Adrenal gland (tissue), 12 donors: ENCODE measurements around the gene GZMA. TPM values are rescaled to one million over a fixed set of nuclear protein-coding genes. Genes with fewer than 3 reads are reported as not detected.

Experiments used
- DNase-seq, 7 donors: peaks; one replicate each; pipeline ENCODE4 v3.0.0-alpha.2; 2019 to 2020
- H3K27ac ChIP-seq, 5 donors: fragments of 200-600 bp; sonication (generic) in 4 of 5; 1 replicate in 3 of 5; 2 replicates in 2 of 5; pipeline versions ENCODE4 v1.5.1 to v1.8.0; 2016 to 2020; ENCODE audit warnings: mild to moderate bottlenecking in 1 of 5
- H3K27me3 ChIP-seq: fragments of 200-600 bp; 2 replicates; pipeline ENCODE4 v1.8.0; 2021
- H3K36me3 ChIP-seq, 2 donors: fragments of 200-600 bp; replicated peaks in 1 of 2; 1 replicate in 1 of 2; 2 replicates in 1 of 2; pipeline versions ENCODE4 v1.5.1 to v1.8.0; 2018 to 2022
- H3K4me1 ChIP-seq, 2 donors: fragments of 200-600 bp; replicated peaks in 1 of 2; 1 replicate in 1 of 2; 2 replicates in 1 of 2; pipeline versions ENCODE4 v1.5.1 to v1.8.0; 2018 to 2021
- H3K4me3 ChIP-seq, 4 donors: fragments of 200-600 bp; sonication (generic) in 3 of 4; one replicate each; pipeline ENCODE4 v1.5.1; 2016 to 2018
- H3K9me3 ChIP-seq, 3 donors: fragments of 200-600 bp; sonication (generic) in 1 of 3; replicated peaks in 1 of 3; 1 replicate in 2 of 3; 2 replicates in 1 of 3; pipeline versions ENCODE4 v1.5.1 to v1.8.0; 2016 to 2021
- POLR2A ChIP-seq, 2 donors: fragments of 450-650 bp; IDR thresholded peaks; one replicate each; pipeline ENCODE4 v1.6.1; 2017; ENCODE audit warnings: antibody characterized with exemption in 2 of 2, mild to moderate bottlenecking in 2 of 2, moderate library complexity in 1 of 2
- WGBS, 4 donors: extraction: QIAGEN DNeasy Blood & Tissue Kit in 2 of 4; methylation state at CpG; one replicate each; pipeline versions ENCODE4 v1.1.5 to v1.1.7; 2013 to 2017; 5-methylcytosine and 5-hydroxymethylcytosine counted together
- intact Hi-C, 2 donors: fragments of 100-400 bp; cut with DNase I; formaldehyde crosslinking; loops; one replicate each; pipeline versions ENCODE4 v1.14.1 to v1.15.0; 2022 to 2023
- polyA plus RNA-seq, 3 donors: library from polyadenylated mRNA; stranded (reverse); fragments of 200-250 nt in 2 of 3; fragments of 350-450 nt in 1 of 3; fragmentation: Illumina TruSeq in 1 of 3; extraction: RNeasy Lipid Tissue Mini Kit (QIAGEN cat#74804) in 1 of 3; gene quantifications; one replicate each; pipeline ENCODE4 v1.2.3, GENCODE V29; 2013 to 2014
- total RNA-seq, 9 donors: library from RNA; depleted of rRNA in 4 of 9; stranded (reverse); fragments of >200 nt in 4 of 9; fragments of 120-200 nt in 1 of 9; fragmentation: NEBNext Ultra II Directional in 1 of 9; extraction: Animal tissue kit (Norgen Biotek cat#: 25700) in 1 of 9; gene quantifications; one replicate each; pipeline versions ENCODE4 v1.1.0 to v1.2.4, GENCODE V29; 2013 to 2023
- TF ChIP-seq, protein P1 (sequence below), 6 experiments: fragments of 450-650 bp in 4 of 6; fragments of 200-600 bp in 2 of 6; sonication (generic) in 1 of 6; IDR thresholded peaks; 1 replicate in 5 of 6; 2 replicates in 1 of 6; pipeline versions ENCODE4 v1.5.1 to v1.8.0; 2016 to 2021; ENCODE audit warnings: antibody characterized with exemption in 6 of 6, mild to moderate bottlenecking in 2 of 6, moderate library complexity in 1 of 6
- donor health status: healthy with polysubstance abuse.
- donor health status: Bipolar disorder and iron deficiency.
- donor health status: DM: yes; HTN: yes; CAD: no.
- donor health status: DM: no; HTN: no; CAD: no.
- donor health status: DM: no; HTN: no; CAD: no.
- donor health status: DM: yes; HTN: yes; CAD: no.

Gene GZMA
- total and polyA plus RNA-seq, 12 donors = 0.39 to 9.7 (median 1.9) TPM; not detected in 2

DNA sequence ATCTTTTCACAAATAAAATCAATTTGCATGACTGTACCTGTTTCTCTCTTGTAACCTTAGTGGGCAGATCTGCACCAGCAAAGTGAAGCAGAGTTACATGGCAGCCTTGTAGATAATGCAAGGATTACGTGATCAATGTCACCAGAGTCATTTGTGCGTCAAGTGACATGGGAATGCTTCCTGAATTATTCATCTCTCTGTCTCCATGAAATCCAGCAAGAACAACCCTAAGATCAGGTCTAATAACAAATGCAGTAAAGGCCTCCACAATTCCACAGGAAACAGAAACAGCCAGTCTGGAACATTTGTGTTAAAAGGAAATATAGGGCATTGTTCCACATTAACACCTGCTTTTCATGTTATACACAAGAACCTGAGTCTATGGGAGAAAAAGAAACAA, 7.8 kb downstream of the GZMA start:
- no peaks in the 10 kb centered on the region for H3K36me3 ChIP-seq
- H3K9me3 ChIP-seq = no peaks in the 10 kb centered on the region
- DNase-seq = no peak
- no peaks in the 10 kb centered on the region for H3K4me1 ChIP-seq
- TF ChIP-seq POLR2A (IDR thresholded peaks at IDR 0.05) = no peak
- TF ChIP-seq, protein P1, sequence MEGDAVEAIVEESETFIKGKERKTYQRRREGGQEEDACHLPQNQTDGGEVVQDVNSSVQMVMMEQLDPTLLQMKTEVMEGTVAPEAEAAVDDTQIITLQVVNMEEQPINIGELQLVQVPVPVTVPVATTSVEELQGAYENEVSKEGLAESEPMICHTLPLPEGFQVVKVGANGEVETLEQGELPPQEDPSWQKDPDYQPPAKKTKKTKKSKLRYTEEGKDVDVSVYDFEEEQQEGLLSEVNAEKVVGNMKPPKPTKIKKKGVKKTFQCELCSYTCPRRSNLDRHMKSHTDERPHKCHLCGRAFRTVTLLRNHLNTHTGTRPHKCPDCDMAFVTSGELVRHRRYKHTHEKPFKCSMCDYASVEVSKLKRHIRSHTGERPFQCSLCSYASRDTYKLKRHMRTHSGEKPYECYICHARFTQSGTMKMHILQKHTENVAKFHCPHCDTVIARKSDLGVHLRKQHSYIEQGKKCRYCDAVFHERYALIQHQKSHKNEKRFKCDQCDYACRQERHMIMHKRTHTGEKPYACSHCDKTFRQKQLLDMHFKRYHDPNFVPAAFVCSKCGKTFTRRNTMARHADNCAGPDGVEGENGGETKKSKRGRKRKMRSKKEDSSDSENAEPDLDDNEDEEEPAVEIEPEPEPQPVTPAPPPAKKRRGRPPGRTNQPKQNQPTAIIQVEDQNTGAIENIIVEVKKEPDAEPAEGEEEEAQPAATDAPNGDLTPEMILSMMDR (IDR thresholded peaks at IDR 0.05) = no peak
- peaks cover 3% of the 10 kb centered on the region for H3K27me3 ChIP-seq
- no peak overlapping the region for H3K27ac ChIP-seq
- intact Hi-C loops = no loop called here
- H3K4me3 ChIP-seq = no peak overlapping the region
- 76 to 88% (median 81%) methylated on average over 2 of the region's 2 CpGs for WGBS, 4 donors

DNA sequence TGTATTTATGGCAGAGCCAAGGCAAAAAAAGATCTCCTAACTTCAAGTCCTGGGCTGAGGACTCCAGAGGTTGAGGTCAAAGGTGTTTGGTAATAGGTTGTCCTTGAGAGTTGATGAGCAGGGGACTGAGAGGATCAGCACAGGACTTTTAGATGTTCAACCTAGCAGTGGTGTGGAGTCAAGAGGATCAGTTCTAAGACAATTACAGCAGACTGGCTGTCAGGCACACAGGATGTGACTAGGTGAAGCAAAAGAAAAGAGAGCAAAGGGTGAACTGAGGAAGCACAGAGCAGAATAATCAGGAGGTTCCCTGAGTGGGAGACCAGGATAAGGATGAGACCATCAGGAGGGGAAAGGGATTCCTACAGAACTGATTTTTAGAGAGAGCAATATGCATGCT, 10.9 kb downstream of the GZMA start:
- Histone ChIP-seq H3K4me1 (no peaks in the 10 kb centered on the region), H3K27me3 (no peaks in the 10 kb centered on the region), H3K27ac (no peak overlapping the region), H3K4me3 (no peak overlapping the region), H3K36me3 (no peaks in the 10 kb centered on the region), H3K9me3 (no peaks in the 10 kb centered on the region)
- DNase-seq = no peak
- intact Hi-C loops = no loop called here
- TF ChIP-seq, protein P1 (IDR thresholded peaks at IDR 0.05) = no peak
- no peak for TF ChIP-seq POLR2A (IDR thresholded peaks at IDR 0.05)

DNA sequence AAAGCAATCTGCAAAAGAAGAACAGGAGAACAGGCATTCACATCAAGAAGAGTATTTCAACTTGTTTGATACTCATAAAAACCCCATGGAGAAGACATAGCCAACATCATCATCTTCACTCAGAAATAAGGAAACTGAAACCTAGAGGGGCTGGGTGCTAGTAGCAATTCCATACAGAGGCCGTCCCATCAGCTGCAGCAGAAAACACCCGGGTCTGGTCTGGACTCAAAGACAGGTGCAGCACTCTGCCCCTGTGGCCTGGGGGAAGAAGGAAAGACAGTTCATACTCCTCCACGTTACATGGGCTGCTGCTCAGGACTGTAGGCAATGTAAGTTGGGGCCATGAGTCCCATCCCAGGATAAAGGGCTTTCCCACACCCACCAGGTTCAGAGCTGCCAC, 11.6 kb downstream of the GZMA start:
- no peaks in the 10 kb centered on the region for H3K4me1 ChIP-seq
- H3K36me3 ChIP-seq = no peaks in the 10 kb centered on the region
- no peaks in the 10 kb centered on the region for H3K27me3 ChIP-seq
- no peak for DNase-seq
- H3K9me3 ChIP-seq = no peaks in the 10 kb centered on the region
- no peak overlapping the region for H3K27ac ChIP-seq
- no peak overlapping the region for H3K4me3 ChIP-seq
- TF ChIP-seq, protein P1 (IDR thresholded peaks at IDR 0.05) = no peak
- no peak for TF ChIP-seq POLR2A (IDR thresholded peaks at IDR 0.05)
- intact Hi-C loops = no loop called here
- 73 to 84% (median 82%) methylated on average over 3 of the region's 3 CpGs for WGBS, 4 donors

DNA sequence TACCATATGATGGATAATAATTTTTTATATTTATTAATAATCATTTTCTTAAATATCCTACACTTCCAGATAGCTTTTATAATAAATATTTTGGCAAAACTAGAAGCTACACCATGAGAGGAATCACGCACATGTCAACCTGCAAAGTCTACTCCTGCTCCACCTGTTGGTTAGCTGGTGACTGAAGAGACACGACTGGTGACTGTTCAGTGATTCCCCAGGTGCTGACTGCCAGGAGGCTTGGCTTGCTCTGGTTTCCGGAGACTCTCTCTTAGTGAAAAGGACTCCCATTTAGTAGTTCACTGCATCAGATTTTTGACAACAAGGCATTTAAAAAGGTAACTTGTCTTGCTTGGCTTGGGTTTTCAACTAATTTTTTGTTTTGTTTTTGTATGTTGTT, 20.9 kb downstream of the GZMA start:
- H3K36me3 ChIP-seq = no peaks in the 10 kb centered on the region
- TF ChIP-seq POLR2A (IDR thresholded peaks at IDR 0.05) = no peak
- TF ChIP-seq, protein P1 (IDR thresholded peaks at IDR 0.05) = no peak
- WGBS, 4 donors = 72 to 79% (median 77%) methylated on average over 3 of the region's 3 CpGs
- no peak overlapping the region for H3K4me3 ChIP-seq
- intact Hi-C loops = no loop called here
- no peak for DNase-seq
- peaks cover 5% of the 10 kb centered on the region for H3K27me3 ChIP-seq
- H3K4me1 ChIP-seq = no peaks in the 10 kb centered on the region
- no peaks in the 10 kb centered on the region for H3K9me3 ChIP-seq
- no peak overlapping the region for H3K27ac ChIP-seq
